Activated CD4-positive, alpha-beta T cell treated with anti-CD3 and anti-CD28 coated beads for 36 hours (primary cell): ENCODE measurements around the gene C1D. TPM values are rescaled to one million over a fixed set of nuclear protein-coding genes. Genes with fewer than 3 reads are reported as not detected.
"Not testable (repeated sequence)": the region's sequence is repeated elsewhere in the genome, so short reads cannot be mapped to it uniquely, and the experiment has no call there.

Source experiments
- ATAC-seq: fragments of 200-7000 bp; cut with Tn5 transposase; one replicate; pipeline ENCODE4 v1.10.0; 2021; ENCODE audit warnings: mild to moderate bottlenecking, moderate library complexity
- CTCF ChIA-PET: fragments of 350-600 bp; sonication (Branson Sonifier 250); formaldehyde crosslinking; loops from one replicate; lab custom pipeline; 2021; ENCODE audit warnings: antibody characterized with exemption; lab: Charles Lee
- POLR2A ChIA-PET: fragments of 350-600 bp; sonication (Branson Sonifier 250); formaldehyde crosslinking; loops from one replicate; lab custom pipeline; 2021; ENCODE audit warnings: antibody characterized with exemption, inconsistent platforms; lab: Charles Lee
- DNase-seq: peaks from one replicate; pipeline ENCODE4 v3.0.0-alpha.2; 2020
- H3K27ac Mint-ChIP-seq: one replicate; pipeline ENCODE4 v1.8.0; 2021; ENCODE audit warnings: mixed read lengths
- H3K27me3 Mint-ChIP-seq: one replicate; pipeline ENCODE4 v1.8.0; 2021; ENCODE audit warnings: mixed read lengths
- H3K36me3 Mint-ChIP-seq: one replicate; pipeline ENCODE4 v1.8.0; 2021; ENCODE audit warnings: low read depth, mixed read lengths
- H3K4me1 Mint-ChIP-seq: one replicate; pipeline ENCODE4 v1.8.0; 2021; ENCODE audit warnings: mixed read lengths
- H3K4me3 Mint-ChIP-seq: one replicate; pipeline ENCODE4 v1.8.0; 2021; ENCODE audit warnings: mild to moderate bottlenecking, moderate library complexity, mixed read lengths
- H3K9me3 Mint-ChIP-seq: one replicate; pipeline ENCODE4 v1.8.0; 2021; ENCODE audit warnings: low read depth, mixed read lengths
- intact Hi-C, 2 experiments: fragments of 100-400 bp; cut with DNase I in 1 of 2; cut with micrococcal nuclease in 1 of 2; formaldehyde crosslinking; loops; one replicate each; pipeline versions ENCODE4 v1.14.2 to v1.15.1; 2022 to 2024; cut with DNase I, micrococcal nuclease
- total RNA-seq, 2 experiments: library from RNA; stranded (reverse); gene quantifications; one replicate each; pipeline ENCODE4 v1.2.3, GENCODE V29; 2021

C1D gene
- total RNA-seq, 2 experiments from 2014 or later: 11.3 to 21.4 TPM

GRCh38 chr2:68094111-68094510, 31.3 kb upstream of the C1D start:
- ATAC-seq (no peak), DNase-seq (no peak)
- ChIA-PET POLR2A (no interaction called here), CTCF (interaction anchor here (1.1 kb wide), 1 partner anchor 49 kb away, joined by 3 read pairs; no protein-coding TSS in a partner anchor)
- Mint-ChIP-seq H3K27ac (no peak overlapping the region), H3K36me3 (no peaks in the 10 kb centered on the region), H3K4me3 (no peak overlapping the region), H3K4me1 (peaks cover 9% of the 10 kb centered on the region), H3K9me3 (no peaks in the 10 kb centered on the region), H3K27me3 (no peaks in the 10 kb centered on the region)
- intact Hi-C loops: no loop called here

DNA sequence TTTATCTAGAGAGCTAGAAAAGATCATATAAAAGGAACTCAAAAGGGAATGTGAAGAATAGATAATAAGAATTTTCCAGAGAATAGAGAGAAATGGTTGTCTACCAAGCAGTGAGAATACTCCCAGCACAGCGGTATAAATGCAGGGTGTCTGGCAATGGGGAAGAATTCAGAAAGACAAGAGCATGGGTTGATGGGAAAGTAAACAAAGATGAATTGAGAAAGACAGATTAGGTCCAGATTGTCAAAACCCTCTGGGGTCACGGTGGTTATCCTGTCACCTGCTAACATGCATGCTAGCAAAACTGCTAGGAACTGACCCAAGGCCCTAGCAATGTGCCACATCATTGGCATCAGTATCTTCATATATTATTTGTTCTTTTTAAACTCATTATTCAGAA, 30.8 kb upstream of the C1D start:
- no peaks in the 10 kb centered on the region for H3K9me3 Mint-ChIP-seq
- H3K4me3 Mint-ChIP-seq: no peak overlapping the region
- DNase-seq (no peak), ATAC-seq (no peak)
- no peaks in the 10 kb centered on the region for H3K36me3 Mint-ChIP-seq
- H3K27me3 Mint-ChIP-seq: no peaks in the 10 kb centered on the region
- ChIA-PET POLR2A (no interaction called here), CTCF (no interaction called here)
- intact Hi-C loops: no loop called here
- H3K4me1 Mint-ChIP-seq: peaks cover 9% of the 10 kb centered on the region
- no peak overlapping the region for H3K27ac Mint-ChIP-seq

- no peaks in the 10 kb centered on the region for H3K36me3 Mint-ChIP-seq
- no peaks in the 10 kb centered on the region for H3K27me3 Mint-ChIP-seq
- no peak for DNase-seq
- no peak for ATAC-seq
- H3K9me3 Mint-ChIP-seq: no peaks in the 10 kb centered on the region
- intact Hi-C loops: no loop called here
- no peak overlapping the region for H3K4me3 Mint-ChIP-seq
- peaks cover 9% of the 10 kb centered on the region for H3K4me1 Mint-ChIP-seq
- POLR2A ChIA-PET: no interaction called here
- no peak overlapping the region for H3K27ac Mint-ChIP-seq
- CTCF ChIA-PET: no interaction called here
Measured at GRCh38 chr2:68091439-68092034, 28.7 kb upstream of the C1D start.

- Mint-ChIP-seq H3K9me3 (no peaks in the 10 kb centered on the region), H3K4me1 (peaks cover 9% of the 10 kb centered on the region), H3K4me3 (no peak overlapping the region), H3K27ac (no peak overlapping the region), H3K36me3 (no peaks in the 10 kb centered on the region), H3K27me3 (no peaks in the 10 kb centered on the region)
- DNase-seq (no peak), ATAC-seq (no peak)
- intact Hi-C loops: no loop called here
- ChIA-PET CTCF (interaction anchor here (0.7 kb wide), 2 partner anchors 359 to 962 kb away, joined by 3 read pairs; no protein-coding TSS in a partner anchor), POLR2A (no interaction called here)
Measured at GRCh38 chr2:68089961-68090360, 27.2 kb upstream of the C1D start.

- ATAC-seq (peak; percentile 66), DNase-seq (no peak)
- CTCF ChIA-PET: no interaction called here
- H3K4me3 Mint-ChIP-seq: no peak overlapping the region
- no peaks in the 10 kb centered on the region for H3K36me3 Mint-ChIP-seq
- intact Hi-C loops: no loop called here
- no peak overlapping the region for H3K27ac Mint-ChIP-seq
- H3K9me3 Mint-ChIP-seq: no peaks in the 10 kb centered on the region
- H3K27me3 Mint-ChIP-seq: no peaks in the 10 kb centered on the region
- H3K4me1 Mint-ChIP-seq: peaks cover 9% of the 10 kb centered on the region
- POLR2A ChIA-PET: no interaction called here
Measured at GRCh38 chr2:68088940-68089339, 26.1 kb upstream of the C1D start.

- Mint-ChIP-seq H3K36me3 (no peaks in the 10 kb centered on the region), H3K9me3 (no peaks in the 10 kb centered on the region), H3K27me3 (peaks cover 2% of the 10 kb centered on the region), H3K4me3 (no peak overlapping the region), H3K4me1 (peaks cover 9% of the 10 kb centered on the region), H3K27ac (no peak overlapping the region)
- ATAC-seq (no peak), DNase-seq (no peak)
- POLR2A ChIA-PET: no interaction called here
- CTCF ChIA-PET: interaction anchor here (0.8 to 1.0 kb wide), 2 partner anchors 22 kb away, joined by 4 to 5 read pairs; no protein-coding TSS in a partner anchor
- intact Hi-C loops: no loop called here
Measured at GRCh38 chr2:68086166-68086565, 23.4 kb upstream of the C1D start.

- H3K27ac Mint-ChIP-seq: no peak overlapping the region
- ChIA-PET CTCF (no interaction called here), POLR2A (no interaction called here)
- no peaks in the 10 kb centered on the region for H3K9me3 Mint-ChIP-seq
- peaks cover 2% of the 10 kb centered on the region for H3K27me3 Mint-ChIP-seq
- H3K4me3 Mint-ChIP-seq: no peak overlapping the region
- intact Hi-C loops: no loop called here
- H3K36me3 Mint-ChIP-seq: no peaks in the 10 kb centered on the region
- no peak for ATAC-seq
- DNase-seq: no peak
- no peaks in the 10 kb centered on the region for H3K4me1 Mint-ChIP-seq
Measured at GRCh38 chr2:68083346-68083745, 20.5 kb upstream of the C1D start.

GRCh38 chr2:68074050-68074449, 11.2 kb upstream of the C1D start:
- Mint-ChIP-seq H3K36me3 (no peaks in the 10 kb centered on the region), H3K27ac (no peak overlapping the region), H3K9me3 (no peaks in the 10 kb centered on the region), H3K4me1 (no peaks in the 10 kb centered on the region), H3K27me3 (no peaks in the 10 kb centered on the region), H3K4me3 (no peak overlapping the region)
- DNase-seq: no peak
- ChIA-PET CTCF (interaction anchor here (0.6 to 1.1 kb wide), 2 partner anchors 20 to 362 kb away, joined by 4 to 5 read pairs; no protein-coding TSS in a partner anchor), POLR2A (no interaction called here)
- ATAC-seq: no peak
- intact Hi-C loops: no loop called here

DNA sequence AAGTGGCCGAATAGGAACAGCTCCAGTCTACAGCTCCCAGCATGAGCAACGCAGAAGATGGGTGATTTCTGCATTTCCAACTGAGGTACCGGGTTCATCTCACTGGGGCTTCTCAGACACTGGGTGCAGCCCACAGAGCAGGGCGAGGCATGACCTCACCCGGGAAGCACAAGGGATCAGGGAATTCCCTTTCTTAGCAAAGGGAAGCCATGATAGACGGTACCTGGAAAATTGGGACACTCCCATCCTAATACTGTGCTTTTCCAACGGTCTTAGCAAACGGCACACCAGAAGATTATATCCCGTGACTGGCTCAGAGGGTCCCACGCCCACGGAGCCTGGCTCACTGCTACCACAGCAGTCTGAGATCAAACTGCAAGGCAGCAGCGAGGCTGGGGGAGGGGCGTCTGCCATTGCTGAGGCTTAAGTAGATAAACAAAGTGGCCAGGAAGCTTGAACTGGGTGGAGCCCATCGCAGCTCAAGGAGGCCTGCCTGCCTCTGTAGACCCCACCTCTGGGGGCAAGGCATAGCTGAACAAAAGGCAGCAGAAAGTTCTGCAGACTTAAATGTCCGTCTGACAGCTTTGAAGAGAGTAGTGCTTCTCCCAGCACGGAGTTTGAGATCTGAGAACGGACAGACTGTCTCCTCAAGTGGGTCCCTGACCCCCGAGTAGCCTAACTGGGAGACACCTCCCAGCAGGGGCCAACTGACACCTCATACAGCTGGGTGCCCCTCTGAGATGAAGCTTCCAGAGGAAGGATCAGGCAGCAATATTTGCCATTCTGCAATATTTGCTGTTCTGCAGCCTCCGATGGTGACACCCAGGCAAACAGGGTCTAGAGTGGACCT, 1.2 kb upstream of the C1D start:
- ATAC-seq, H3K36me3 Mint-ChIP-seq, H3K27me3 Mint-ChIP-seq, H3K27ac Mint-ChIP-seq, H3K9me3 Mint-ChIP-seq: not testable (repeated sequence)
- POLR2A ChIA-PET: interaction anchor here (1.2 kb wide), 1 partner anchor 191 kb away, joined by 3 read pairs; no protein-coding TSS in a partner anchor
- peak; percentile 38 for DNase-seq
- intact Hi-C loops: loop anchor here (1.0 to 10.0 kb wide), 4 partner anchors 93 to 191 kb away; partner anchors contain the start of genes PNO1 (in 2 of the 2) and PPP3R1 (in 2 of the 2)
- H3K4me3 Mint-ChIP-seq: peak overlapping the region; percentile 89
- CTCF ChIA-PET: interaction anchor here (0.7 kb wide), 1 partner anchor 22 kb away, joined by 4 read pairs; no protein-coding TSS in a partner anchor
- H3K4me1 Mint-ChIP-seq: peaks cover 17% of the 10 kb centered on the region

DNA sequence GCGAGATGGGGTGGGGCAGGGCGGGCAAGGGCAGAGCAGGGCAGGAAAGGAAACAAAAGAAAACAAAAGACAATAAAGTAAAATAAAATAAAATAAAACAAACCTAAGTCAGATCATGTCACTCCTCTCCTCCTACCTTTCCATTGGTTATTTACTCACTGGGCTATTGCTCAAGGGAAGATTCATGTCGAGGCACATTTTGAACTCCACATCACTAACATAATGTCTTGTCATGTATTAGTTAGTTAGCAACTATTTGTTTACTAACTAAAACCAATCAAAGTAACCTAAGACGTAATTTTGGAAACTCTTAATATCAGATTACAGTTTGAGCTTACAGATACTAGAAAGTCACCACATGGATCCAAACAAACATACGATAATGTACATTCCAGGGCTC, 2.2 kb downstream of the C1D start:
- POLR2A ChIA-PET: no interaction called here
- ATAC-seq (no peak), DNase-seq (no peak)
- intact Hi-C loops: loop anchor here in 1 of 2 experiments (10.0 kb wide), 1 partner anchor 194 kb away; the partner anchor contains the start of gene PPP3R1
- Mint-ChIP-seq H3K4me3 (no peak overlapping the region), H3K27me3 (no peaks in the 10 kb centered on the region), H3K4me1 (peaks cover 34% of the 10 kb centered on the region), H3K36me3 (peaks cover 3% of the 10 kb centered on the region), H3K9me3 (no peaks in the 10 kb centered on the region), H3K27ac (no peak overlapping the region)
- CTCF ChIA-PET: no interaction called here

- Mint-ChIP-seq H3K4me3 (no peak overlapping the region), H3K27me3 (no peaks in the 10 kb centered on the region), H3K36me3 (peaks cover 3% of the 10 kb centered on the region), H3K27ac (peak overlapping the region; percentile 6), H3K9me3 (no peaks in the 10 kb centered on the region), H3K4me1 (peaks cover 39% of the 10 kb centered on the region)
- DNase-seq: no peak
- ChIA-PET CTCF (no interaction called here), POLR2A (no interaction called here)
- no peak for ATAC-seq
- intact Hi-C loops: loop anchor here in 1 of 2 experiments (10.0 kb wide), 1 partner anchor 195 kb away; the partner anchor contains the start of gene PPP3R1
Measured at GRCh38 chr2:68059784-68060525, 2.8 kb downstream of the C1D start.
